ENCODE results near the gene KANK2.

KANK2 gene

DNA sequence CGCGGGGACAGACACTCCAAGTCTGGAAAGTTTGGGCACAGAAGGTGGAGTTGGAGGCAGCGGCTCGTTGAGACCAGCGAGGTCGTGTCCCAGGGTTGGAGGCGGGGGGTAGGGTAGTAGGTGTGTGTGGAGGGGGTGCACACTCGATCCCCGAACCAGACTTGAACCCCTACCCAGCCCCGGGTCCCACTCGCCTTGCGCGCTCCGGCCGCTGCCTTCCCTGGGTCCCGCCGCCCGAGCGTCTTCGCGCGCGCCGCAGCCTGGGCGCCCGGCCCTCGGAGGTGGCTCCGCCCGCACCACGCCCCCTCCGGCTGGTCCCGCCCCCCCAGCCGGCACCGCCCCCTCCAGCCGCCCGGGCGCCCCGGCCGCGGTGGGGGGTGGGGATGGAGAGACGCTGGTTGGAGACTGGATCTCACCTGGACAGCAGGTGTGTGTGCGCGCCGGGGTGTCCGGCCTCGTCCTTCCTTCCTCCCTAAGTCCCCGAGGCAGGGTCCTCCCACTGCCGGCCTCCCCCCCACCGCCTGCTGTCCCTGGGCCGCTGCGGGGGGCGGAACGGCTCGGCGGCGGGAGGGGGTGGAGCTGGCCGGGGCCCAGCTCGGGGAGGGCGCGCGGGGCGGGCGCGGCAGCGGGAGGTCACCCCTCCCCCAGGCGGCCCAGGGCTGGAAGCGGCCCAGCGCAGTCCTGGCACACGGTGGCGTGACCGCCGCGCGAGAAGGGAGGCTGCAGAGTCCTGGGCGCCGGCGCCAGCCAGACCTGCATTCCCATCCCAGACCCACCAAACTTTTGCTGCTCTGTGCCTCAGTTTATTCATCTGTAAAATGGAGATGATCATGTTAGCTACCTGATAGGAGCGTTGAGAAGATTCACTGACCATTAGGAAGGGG, at the start of gene KANK2:
Gene KANK2, minus strand, starts transcription at position 255 of the 884 bp plus-strand sequence. CDS start 3,034 bp downstream, outside the sequence.
- peak; percentile 81 for DNase-seq

DNA sequence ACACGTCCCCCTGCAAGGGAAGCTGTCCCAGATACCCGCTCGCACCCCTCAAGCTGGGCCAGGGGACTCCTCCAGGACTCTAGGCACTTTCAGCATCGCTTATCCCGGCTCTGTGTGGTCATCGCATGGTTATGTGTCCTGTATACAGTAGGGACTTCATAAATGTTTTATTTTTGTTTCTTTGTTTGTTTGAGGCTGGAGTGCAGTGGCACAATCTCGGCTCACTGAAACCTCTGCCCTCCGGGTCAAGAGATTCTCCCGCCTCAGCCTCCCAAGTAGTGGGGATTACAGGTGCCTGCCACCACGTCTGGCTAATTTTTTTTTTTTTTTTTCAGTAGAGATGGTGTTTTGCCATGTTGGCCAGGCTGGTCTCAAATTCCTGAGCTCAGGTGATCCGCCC, 49.6 kb upstream of the KANK2 start:
- no peak for DNase-seq

DNA sequence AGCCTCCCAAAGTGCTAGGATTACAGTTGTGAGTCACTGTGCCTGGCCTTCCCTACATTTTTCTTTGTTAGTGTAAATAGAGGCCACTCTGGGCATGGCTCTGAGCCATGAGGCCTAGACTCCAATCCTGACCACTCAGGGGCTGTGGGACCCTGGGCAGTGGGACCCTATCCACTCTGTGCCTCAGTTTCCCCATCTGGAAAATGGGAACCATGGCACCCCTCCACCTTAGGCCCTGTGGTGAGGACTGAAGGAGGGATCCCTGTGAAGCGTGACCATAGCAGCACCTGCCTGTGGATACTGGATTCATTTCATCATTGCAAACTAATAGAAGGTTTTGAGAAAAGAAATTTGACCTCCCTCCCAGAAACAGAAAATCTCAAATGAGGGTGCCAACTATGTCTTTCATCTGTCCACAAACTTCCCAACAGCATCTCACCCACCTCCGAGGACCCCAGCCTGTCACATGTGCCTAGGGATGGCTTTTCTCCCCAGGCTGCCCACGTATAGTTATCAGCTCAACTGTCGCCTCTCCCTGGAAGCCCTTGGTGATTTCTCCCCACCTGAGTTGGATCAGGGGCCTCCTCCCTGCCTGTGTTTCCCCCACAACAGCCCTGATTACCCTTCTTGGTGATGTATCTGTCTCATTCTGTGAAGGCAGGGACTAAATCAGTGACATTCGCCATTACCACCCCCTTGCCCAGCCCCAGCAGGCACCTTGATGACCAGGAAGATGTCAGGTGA, 47.7 kb upstream of the KANK2 start:
- no peak for DNase-seq

DNA sequence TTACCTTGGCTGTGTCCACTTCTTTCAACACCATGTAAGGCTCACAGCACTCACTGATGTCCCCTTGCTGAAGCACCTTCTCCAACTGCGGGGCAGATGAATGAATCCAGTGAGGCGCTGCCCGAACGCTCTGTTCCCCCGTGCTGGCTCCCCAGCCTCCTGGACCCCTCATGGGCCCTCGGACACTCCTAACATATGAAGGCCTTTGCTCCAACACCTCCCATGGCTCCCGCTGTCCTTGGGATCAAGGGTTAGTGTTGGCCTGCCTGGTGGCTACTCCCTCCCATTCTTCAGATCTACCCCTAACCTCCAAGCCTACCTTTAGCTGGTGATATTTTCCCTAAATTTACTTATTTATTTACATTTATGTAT, 46.4 kb upstream of the KANK2 start:
- DNase-seq, result no peak

DNA sequence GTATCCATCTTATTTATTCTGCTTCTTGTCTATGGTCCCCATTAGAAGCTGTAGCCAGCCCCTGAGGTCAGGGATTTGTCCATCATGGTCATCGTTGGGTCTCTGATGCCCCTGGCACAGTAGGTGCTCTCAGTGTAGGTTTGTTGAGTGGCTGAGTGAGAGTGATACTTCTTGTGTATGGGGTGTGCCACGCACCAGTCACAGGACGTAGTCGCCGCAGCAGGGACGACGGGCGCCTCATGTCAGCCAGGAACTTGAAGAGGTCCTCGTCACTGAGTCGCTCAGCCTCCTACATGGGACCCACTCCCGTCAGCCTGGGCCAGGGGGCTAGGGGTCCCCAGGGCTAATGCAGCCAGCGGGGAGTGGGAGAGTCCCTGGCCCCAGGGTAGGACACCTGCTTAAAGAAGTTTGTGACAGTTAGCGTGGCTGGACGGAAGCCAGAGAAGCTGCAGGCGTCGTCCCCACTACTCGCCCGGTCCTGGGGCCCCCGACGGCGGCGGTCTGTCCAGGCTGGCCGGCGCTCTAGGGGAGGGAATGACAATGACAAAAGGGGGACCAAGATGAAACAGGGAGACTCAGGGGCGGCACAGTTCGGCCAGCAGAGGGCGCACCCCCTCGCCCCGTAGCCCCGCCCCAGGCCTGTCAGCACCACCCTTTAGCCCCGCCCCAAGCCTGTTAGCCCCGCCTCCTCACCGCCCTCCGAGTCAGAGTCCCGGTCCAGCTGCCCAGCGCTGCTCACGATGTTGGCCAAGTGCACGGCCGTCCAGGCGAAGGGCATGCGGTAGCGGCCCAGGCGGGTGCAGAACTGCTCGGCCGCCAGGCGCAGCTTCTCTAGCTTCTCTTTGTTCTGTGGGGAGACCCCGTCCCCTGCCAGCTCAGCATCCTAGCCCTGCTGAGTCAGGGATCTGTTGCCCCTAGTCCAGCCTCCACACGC, 45.8 kb upstream of the KANK2 start:
- DNase-seq, result peak; percentile 88

DNA sequence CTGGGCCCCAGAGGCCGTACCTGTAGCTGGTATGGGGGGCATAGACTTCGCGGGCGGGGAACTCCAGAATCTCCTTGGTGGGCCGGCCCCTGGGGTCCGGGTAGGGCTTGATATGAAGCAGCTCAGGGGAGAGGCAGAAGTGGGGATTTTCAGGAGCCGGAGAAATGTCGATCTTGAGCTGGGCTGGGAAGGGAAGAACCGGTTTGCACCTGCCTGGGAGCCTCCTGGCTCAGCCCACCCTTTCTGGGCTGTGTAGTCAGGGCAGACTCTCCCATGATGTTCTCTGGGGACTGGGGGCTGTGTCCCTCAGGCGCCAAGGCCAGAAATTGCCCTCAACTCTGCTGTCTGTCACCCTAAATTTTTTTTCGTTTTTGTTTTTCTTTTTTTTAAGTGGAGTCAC, 44.7 kb upstream of the KANK2 start:
- DNase-seq, result no peak

DNA sequence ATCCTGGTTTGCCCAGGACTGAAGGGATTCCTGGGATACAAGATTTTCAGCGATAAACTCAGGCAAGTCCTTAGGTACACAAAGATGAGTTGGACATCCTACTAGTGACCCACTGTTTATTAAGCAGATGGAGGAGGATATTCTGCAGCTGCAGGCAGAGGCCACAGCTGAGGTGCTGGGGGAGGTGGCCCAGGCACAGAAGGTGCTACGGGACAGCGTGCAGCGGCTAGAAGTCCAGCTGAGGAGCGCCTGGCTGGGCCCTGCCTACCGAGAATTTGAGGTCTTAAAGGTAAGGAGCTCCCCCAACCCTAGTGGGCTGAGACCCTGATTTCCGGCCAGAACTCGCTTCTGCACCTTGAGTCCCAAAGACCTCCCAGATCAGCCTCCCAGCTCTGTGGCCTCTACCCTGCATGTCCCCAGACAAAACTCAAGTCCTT, 42.7 kb upstream of the KANK2 start:
- DNase-seq, result no peak

DNA sequence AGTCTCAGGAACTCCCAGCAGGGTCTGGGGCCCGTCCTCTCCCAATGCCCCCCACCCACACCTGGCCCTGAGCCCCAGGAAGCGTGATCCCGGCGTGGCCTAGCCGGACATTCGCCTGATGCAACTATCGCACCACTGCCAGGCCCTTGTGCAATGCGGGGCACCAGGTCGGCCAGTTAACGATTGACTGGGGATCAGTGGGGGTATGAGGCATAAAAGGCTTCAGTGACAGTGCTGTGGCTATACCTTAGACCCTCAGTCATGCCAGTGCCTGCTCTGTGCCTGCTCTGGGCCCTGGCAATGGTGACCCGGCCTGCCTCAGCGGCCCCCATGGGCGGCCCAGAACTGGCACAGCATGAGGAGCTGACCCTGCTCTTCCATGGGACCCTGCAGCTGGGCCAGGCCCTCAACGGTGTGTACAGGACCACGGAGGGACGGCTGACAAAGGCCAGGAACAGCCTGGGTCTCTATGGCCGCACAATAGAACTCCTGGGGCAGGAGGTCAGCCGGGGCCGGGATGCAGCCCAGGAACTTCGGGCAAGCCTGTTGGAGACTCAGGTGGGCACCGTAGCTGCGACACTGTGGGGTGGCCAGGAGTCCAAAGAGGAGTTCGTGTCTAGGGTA, 42.1 kb upstream of the KANK2 start, which contains the start of gene ANGPTL8:
Gene ANGPTL8, plus strand, starts transcription at position 243 of the 624 bp plus-strand sequence. Its CDS starts 19 bp downstream, at position 262.
- no peak for DNase-seq

DNA sequence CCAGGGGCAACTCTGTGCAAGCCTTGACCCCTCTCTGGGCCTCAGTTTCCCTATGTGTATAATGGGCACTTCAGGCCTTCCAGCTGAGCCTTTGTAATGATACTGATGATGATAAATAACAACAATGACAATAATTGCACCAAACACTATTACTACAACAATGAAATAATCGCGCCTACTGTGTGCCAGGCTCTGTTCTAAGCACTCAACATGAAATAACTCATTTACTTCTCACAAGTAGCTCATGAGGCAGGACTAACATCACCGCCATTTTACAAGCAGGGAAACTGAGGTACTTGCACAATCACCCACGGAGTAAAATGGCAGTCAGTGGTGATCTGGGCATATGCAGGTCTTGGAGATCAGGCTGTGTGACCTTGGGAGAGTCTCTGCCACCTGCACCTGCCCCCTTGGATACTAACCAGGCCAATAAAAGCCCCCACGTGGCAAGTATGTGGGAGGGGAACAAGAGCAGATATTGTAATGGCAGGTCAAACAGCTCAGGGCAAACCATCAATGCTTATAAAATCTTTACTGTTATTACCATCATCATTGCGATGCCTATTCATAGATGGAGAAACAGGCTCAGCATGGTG, 41.5 kb upstream of the KANK2 start:
- DNase-seq, result no peak

DNA sequence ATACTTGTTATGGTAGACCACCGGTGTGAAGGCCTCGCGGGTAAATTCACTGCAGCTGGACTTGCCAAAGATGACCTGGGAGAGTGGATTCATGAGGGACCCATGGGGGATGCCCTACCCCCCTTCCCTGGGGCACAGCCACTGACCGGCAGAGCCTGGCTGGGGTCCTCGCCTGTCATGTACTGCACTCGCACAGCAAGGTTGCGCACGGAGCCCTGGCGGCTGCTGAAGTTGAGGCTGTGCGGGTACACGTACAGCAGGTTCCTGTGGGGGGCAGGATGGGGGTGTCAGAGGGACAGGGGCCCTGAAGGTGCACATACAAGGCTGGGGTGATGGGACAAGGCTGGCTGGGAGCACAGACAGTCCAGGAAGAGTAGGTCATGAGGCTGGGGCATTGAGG, 40.7 kb upstream of the KANK2 start:
- no peak for DNase-seq

DNA sequence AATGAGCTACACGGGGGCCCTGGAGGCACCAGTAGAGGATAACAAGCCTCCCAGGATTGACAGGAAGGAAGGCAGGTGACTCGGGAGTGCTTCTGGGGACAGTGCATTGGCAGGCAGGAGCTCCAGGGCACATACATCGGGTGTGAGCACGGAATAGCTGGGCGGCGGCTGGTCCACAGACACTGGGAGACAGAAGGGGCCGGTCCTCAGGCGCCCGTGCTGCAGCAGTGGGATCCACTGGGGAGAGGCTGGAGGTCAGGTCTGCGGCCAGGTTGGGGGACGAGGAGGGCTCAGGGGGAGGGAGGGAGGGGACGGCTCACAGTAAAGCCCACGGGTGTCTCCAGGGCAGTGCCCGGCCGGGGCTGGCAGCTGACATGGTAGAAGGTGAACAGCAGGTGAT, 40.0 kb upstream of the KANK2 start:
- DNase-seq, result no peak

DNA sequence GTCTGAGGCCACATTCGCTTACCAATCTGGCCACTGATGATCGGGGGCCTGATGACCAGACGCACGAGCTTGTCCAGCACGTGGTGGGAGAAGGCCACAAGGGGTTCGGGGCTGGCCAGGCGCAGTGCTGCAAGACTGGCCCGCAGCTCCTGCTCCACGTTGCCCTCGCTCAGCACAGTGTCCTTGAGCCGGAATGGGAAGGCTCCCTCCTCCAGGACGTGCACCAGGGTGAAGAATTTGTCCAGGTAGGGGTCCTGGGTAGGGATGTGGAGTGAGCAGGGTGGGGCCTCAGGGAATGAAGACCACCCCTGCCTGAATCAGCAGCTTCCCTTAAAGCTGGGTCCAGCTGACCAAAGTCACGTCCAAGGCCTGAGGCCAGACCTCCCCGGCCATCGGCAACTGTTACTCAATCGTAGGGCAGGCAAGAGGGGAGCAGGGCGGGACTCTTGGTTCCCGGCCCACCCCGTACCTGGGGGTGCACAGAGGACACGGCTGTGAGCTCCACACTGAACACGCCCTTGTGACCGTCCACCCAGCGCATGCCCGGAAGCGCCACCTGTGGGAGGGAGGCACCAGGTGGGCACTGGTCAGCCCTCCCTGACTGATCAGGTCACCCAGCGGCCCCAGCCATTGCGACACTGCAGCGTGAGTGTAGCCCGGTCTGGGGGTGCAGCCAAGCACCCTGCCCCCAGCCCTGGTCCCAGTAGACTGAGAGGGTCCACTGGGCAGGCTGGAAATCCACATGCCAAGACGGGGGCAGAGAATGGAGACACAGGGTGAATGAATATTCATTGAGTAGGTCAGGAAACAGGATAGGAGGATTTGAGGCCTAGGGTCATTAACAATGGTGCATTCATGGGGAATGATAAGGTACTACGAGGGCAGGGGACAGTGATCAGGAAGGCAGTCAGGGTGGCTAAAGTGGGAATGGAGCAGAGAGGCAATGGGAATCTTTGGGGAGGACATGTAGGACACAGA, 39.3 kb upstream of the KANK2 start:
- DNase-seq, result no peak

DNA sequence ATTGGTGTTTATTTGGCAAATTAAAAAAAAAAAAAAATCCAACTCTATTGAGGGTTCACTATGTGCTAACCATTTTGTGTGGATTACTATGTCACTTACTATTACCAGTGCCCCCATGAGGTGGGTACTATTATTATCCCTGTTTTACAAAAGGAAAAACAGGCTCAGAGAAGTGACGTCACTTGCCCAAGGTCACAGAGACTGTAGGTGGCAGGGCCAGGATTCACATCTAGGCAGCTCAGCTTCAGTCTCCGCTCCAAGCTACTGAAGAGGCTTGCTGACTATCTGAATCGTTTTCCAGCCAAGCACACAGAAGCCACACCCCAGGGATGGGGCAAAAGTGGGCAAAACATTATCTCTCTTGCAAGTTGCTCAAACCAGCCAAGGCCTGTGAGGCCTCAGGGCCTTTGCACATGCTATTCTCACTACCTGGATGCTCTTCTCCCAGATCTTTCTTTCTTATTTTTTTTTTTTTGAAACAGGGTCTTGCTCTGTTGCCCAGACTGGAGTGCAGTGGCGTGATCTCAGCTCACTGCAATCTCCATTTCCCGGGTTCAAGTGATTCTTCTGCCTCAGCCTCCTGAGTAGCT, 37.2 kb upstream of the KANK2 start:
- DNase-seq, result no peak

DNA sequence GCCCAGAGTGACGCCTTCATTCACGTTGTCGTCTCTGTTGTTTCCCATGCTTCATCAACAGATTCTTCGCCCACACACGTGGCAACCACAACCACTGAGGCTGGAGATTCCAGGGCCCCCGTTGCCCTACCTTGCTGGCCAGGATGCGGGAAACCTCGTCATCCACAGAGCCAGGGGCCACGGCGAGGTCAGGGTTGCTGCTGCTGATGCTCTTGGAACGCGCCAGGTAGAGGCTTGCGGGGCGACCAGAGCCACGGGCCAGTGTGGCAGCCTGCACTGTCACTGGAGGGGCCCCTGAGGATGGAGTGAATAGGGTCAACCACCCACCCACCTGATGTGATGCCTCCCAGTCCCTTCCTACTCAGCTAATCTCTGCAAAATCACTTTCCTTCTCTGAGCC, 35.7 kb upstream of the KANK2 start:
- DNase-seq, result no peak

DNA sequence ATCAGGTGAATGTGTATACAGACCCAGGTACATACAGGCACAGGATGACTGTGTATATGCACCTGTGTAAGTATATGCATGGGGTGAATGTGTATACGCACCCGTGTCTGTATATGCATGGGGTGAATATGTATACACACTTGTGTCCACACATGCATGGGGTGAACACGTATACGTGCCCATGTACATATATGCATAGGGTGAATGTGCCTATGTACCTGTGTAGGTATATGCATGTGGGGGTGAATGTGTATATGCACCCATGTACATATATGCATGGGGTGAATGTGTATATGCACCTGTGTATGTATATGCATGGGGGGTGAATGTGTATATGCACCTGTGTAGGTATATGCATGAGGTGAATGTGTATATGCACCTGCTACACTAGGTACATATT, 35.2 kb upstream of the KANK2 start:
- DNase-seq, result no peak

DNA sequence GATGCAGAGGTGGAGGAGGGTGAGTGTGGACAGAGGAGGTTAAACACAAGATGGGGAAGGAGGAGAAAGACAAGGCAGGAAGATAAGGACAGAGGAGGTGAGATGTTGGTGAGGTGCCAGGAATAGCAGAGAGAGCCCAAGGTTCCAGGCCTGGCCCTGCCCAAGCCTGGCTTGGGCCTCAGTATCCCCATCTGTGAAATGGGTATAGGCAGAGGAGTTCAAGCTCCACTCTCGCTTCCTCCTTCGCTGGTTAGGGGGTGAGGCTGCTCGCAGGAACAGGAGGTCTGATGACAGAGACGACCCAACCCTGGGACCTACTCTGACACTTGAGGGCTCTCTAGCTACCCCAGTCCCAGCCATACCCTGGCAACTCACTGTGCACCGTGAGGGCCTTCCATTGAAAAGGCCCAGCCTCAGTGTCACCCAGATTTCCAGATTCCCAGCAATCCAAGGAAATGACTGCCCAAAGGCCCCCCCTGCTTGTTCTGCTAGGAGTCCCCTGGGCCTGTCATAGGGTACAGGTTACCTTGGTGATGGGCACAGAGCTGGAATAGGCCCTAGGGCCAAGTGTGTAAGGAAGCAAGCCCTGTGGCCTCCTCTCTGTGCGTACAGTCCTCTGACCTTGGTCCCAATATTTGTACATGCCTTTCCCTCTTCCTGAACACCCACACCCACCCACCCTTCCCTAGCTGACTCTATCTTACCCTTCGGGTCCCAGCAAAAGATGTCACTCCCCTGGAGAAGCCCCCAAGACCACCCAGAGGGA, 33.5 kb upstream of the KANK2 start:
- DNase-seq, result no peak

DNA sequence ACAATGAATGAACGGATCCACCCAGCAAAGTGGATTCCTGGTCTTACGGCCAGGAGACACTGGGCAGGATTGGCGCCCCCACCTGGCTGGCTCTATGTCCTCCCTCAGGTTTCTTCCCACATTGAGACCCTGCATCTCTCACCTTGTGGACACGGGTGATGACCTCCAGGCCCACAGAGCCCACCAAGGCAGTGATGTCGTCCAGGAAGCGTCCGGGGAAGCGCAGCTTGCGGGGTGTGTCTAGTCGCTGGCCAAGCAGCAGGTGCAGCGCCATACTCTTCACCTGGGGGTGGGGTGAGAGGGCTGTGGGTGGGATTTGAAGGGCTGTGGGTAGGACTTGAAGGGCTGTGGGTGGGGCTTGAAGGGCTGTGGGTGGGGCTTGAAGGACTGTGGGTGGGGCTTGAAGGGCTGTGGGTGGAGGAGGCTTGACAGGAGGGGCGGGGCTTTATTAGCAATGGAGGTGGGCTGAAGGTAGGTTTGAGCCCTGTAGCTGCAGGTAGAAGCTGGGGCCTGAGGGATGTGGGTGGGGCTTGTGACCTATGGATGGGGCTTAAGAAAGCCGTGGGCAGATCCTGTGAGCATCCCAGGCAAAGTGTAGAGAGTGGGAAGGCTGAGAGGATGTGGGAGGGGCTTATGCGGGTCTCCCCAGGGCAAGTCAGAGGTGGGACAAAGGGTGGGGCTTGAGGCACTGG, 30.0 kb upstream of the KANK2 start:
- no peak for DNase-seq

DNA sequence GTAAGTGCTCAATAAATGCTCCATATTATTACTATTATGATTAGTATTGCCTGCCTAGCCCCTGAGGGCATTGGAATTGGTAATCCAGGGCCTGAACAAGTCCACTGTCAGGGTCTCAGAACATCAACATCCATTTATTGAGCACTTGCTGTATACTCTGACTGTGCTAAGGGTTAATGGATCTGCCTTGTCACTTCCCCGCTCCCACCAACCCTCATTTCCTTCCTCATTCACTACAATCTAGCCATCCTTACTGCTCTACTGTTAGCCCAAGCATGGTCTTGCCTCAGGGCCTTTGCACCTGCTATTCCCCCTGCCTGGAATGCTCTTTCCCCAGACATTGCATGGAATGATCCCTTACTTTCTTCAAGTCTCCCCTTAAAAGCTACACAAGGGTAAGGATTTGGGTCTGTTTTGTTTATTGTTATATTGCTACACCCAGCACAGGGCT, 29.4 kb upstream of the KANK2 start:
- no peak for DNase-seq

DNA sequence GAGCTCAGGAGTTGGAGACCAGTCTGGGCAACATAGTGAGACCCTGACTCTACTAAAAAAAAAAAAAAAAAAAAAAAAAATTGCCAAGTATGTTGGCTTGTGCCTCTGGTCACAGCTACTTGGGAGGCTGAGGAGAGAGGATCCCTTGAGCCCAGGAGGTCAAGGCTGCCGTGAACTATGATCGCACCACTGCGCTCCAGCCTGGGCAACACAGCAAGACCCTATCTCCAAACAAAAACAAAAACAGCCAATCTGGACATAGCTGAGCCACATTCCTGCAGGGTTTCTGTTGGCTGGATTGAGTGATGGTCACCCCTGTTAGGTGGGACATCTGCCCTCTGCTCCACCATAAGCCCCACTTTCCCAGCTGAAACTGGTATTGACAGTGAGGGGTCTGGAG, 28.5 kb upstream of the KANK2 start:
- DNase-seq, result no peak
